Measurements from ENCODE around the gene TNFAIP6. TPM values are rescaled to one million over a fixed set of nuclear protein-coding genes. Genes with fewer than 3 reads are reported as not detected.
A peak's percentile ranks its signal among the peaks of the same experiment; 100 is the strongest.

Gene TNFAIP6
- total and polyA plus RNA-seq, 10 of the 15 experiments (the other 5 are each of a cell fraction or from before 2014, with no cell fraction given), result 0.68 to 5.7 (median 1.3) TPM

- TF ChIP-seq PRDM15 (CRISPR knock-in tag; IDR thresholded peaks at IDR 0.05) (no peak), SMAD1 (IDR thresholded peaks at IDR 0.05; ENCODE audit: low read depth, partially characterized antibody) (no peak), ATF3 (IDR thresholded peaks at IDR 0.05; ENCODE audit: borderline replicate concordance, extremely low read depth, low read depth, low read length) (no peak), STAT3 (IDR thresholded peaks at IDR 0.05; ENCODE audit: low read depth, low read length) (no peak), TAF1 (IDR thresholded peaks at IDR 0.05; ENCODE audit: borderline replicate concordance, low read depth, low read length) (no peak), ZNF24 (IDR thresholded peaks at IDR 0.05) (no peak), LARP7 (IDR thresholded peaks at IDR 0.05) (no peak), ZNF592 (IDR thresholded peaks at IDR 0.05) (no peak), TCF12 (IDR thresholded peaks at IDR 0.05; ENCODE audit: low read depth, low read length) (no peak), JUND (IDR thresholded peaks at IDR 0.05; ENCODE audit: low read depth, low read length) (no peak), MAX (IDR thresholded peaks at IDR 0.05; ENCODE audit: low read depth, low read length) (no peak), BRCA1 (IDR thresholded peaks at IDR 0.05; ENCODE audit: low read depth, low read length) (no peak), SREBF2 (IDR thresholded peaks at IDR 0.05; ENCODE audit: low read length) (no peak), IRF4 (IDR thresholded peaks at IDR 0.05; ENCODE audit: low read depth, low read length) (no peak), RAD21 (IDR thresholded peaks at IDR 0.05; ENCODE audit: insufficient read depth, low read depth, low read length) (no peak), FOXK2 (IDR thresholded peaks at IDR 0.05) (no peak), EED (IDR thresholded peaks at IDR 0.05; ENCODE audit: low read depth) (peak; percentile 60), MTA3 (IDR thresholded peaks at IDR 0.05; ENCODE audit: borderline replicate concordance, low read length) (no peak), ZNF217 (IDR thresholded peaks at IDR 0.05) (no peak), SREBF1 (IDR thresholded peaks at IDR 0.05; ENCODE audit: low read length) (no peak), IKZF2 (IDR thresholded peaks at IDR 0.05) (peak in 1 of 2 experiments; percentile 57; a peak in 1 of 4 replicates), CBFB (IDR thresholded peaks at IDR 0.05; ENCODE audit: low read depth) (no peak), USF1 (IDR thresholded peaks at IDR 0.05; ENCODE audit: borderline replicate concordance, extremely low read length, insufficient read depth, low read depth, low read length) (no peak), ESRRA (IDR thresholded peaks at IDR 0.05; ENCODE audit: low read length) (no peak), RELA (IDR thresholded peaks at IDR 0.05; ENCODE audit: borderline replicate concordance, partially characterized antibody) (peak; percentile 71)
These were observed 6.3 kb downstream of the TNFAIP6 start (continued) for GRCh38 chr2:151363709-151364108.

Data from GM12878 (cell line).